ENCODE data around the gene NHERF2. TPM values are rescaled to one million over a fixed set of nuclear protein-coding genes. Genes with fewer than 3 reads are reported as not detected.

NHERF2 gene
- total and polyA plus RNA-seq, 9 donors: 6.3 to 118 (median 78.7) TPM

DNA sequence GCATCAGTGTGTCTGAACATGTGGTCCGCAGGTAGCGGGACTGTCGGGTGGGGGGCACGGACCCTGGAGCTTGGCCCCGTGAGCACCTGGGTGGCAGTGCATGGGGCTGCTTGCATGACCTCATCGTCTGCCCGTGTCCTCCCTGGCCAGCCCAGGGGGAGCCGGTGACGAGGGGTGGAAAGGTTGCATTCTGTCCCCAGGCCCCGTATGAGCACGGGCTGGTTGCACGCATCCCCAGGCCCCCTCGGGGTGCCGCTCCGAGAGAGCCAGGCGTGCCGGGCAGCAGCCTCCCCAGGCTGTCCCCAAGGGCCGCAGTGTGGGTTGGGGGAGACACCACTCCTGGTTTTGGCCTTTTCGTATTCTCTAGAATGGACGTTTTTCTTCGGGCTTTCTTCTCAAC is 51.0 kb downstream of the NHERF2 start:
- Histone ChIP-seq H3K4me1 (ENCODE audit: insufficient read depth) (peaks cover 3% of the 10 kb centered on the region), H3K36me3 (no peaks in the 10 kb centered on the region), H3K9me3 (no peaks in the 10 kb centered on the region), H3K4me3 (no peak overlapping the region), H3K27me3 (no peaks in the 10 kb centered on the region), H3K27ac (no peak overlapping the region)
- TF ChIP-seq, protein P1, sequence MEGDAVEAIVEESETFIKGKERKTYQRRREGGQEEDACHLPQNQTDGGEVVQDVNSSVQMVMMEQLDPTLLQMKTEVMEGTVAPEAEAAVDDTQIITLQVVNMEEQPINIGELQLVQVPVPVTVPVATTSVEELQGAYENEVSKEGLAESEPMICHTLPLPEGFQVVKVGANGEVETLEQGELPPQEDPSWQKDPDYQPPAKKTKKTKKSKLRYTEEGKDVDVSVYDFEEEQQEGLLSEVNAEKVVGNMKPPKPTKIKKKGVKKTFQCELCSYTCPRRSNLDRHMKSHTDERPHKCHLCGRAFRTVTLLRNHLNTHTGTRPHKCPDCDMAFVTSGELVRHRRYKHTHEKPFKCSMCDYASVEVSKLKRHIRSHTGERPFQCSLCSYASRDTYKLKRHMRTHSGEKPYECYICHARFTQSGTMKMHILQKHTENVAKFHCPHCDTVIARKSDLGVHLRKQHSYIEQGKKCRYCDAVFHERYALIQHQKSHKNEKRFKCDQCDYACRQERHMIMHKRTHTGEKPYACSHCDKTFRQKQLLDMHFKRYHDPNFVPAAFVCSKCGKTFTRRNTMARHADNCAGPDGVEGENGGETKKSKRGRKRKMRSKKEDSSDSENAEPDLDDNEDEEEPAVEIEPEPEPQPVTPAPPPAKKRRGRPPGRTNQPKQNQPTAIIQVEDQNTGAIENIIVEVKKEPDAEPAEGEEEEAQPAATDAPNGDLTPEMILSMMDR (IDR thresholded peaks at IDR 0.05): no peak
- TF ChIP-seq POLR2A (IDR thresholded peaks at IDR 0.05) (no peak), EP300 (IDR thresholded peaks at IDR 0.05) (no peak)
- no peak for DNase-seq
- 91 to 95% (median 92%) methylated on average over 13 to 21 of the region's 21 CpGs for WGBS, 3 donors
- intact Hi-C loops (cut with DNase I): loop anchor here in 1 of 4 donors (10.0 kb wide), 1 partner anchor 57 kb away; the partner anchor contains the start of gene PKD1

DNA sequence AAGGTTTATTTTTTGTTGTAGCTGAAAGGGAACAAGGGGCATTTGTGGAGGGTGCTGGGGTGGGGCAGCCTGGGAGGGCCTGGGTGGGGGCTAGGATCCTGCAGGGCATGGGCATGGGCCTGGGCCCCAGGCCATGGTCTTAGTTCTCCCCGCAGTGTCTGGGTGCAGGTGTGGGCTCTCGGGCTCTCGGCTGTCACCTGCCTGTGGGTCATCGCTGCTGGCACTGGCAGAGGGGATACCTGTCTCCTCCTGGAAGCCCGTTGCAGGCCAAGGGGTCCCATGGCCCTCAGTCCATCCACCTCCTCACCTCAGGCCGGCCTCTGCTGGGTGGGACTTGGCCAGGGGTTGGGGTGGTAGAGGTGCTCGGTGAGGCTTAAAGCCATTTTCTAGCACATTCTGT is 51.4 kb downstream of the NHERF2 start:
- H3K27me3 ChIP-seq: no peaks in the 10 kb centered on the region
- H3K4me3 ChIP-seq: no peak overlapping the region
- TF ChIP-seq, protein P1 (IDR thresholded peaks at IDR 0.05): no peak
- TF ChIP-seq EP300 (IDR thresholded peaks at IDR 0.05) (no peak), POLR2A (IDR thresholded peaks at IDR 0.05) (no peak)
- H3K36me3 ChIP-seq: no peaks in the 10 kb centered on the region
- H3K4me1 ChIP-seq (ENCODE audit: insufficient read depth): peaks cover 7% of the 10 kb centered on the region
- whole genome bisulfite sequencing, 3 donors: 91 to 97% (median 95%) methylated on average over 6 to 7 of the region's 7 CpGs
- intact Hi-C loops (cut with DNase I): loop anchor here in 1 of 4 donors (10.0 kb wide), 1 partner anchor 57 kb away; the partner anchor contains the start of gene PKD1
- H3K9me3 ChIP-seq: no peaks in the 10 kb centered on the region
- no peak overlapping the region for H3K27ac ChIP-seq
- DNase-seq: no peak

DNA sequence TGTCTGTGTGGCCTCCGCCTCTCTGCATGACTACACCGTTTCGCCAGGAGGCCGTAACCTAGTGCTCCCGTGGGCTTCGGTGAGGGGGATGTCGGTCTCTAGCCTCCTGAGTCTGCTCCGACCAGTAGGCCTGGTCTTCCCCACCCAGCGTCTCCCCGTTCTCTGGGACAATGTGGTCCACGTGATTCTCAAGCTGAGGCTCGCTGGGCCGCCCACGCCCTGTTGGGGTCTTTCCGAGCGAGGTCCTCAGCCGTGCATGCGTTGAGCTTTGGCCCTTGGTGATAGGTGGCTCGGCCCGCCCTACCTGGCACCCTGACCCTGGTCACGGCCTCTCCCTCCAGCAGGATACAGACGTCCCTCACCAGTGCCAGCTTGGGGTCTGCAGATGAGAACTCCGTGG is 52.0 kb downstream of the NHERF2 start:
- H3K27ac ChIP-seq: no peak overlapping the region
- 93% methylated on average over 23 of the region's 23 CpGs for WGBS, 3 donors
- H3K4me1 ChIP-seq (ENCODE audit: insufficient read depth): peaks cover 8% of the 10 kb centered on the region
- no peak for DNase-seq
- TF ChIP-seq, protein P1 (IDR thresholded peaks at IDR 0.05): no peak
- H3K9me3 ChIP-seq: no peaks in the 10 kb centered on the region
- intact Hi-C loops (cut with DNase I): loop anchor here in 1 of 4 donors (10.0 kb wide), 1 partner anchor 56 kb away; the partner anchor contains the start of gene PKD1
- no peak overlapping the region for H3K4me3 ChIP-seq
- H3K36me3 ChIP-seq: no peaks in the 10 kb centered on the region
- no peaks in the 10 kb centered on the region for H3K27me3 ChIP-seq

DNA sequence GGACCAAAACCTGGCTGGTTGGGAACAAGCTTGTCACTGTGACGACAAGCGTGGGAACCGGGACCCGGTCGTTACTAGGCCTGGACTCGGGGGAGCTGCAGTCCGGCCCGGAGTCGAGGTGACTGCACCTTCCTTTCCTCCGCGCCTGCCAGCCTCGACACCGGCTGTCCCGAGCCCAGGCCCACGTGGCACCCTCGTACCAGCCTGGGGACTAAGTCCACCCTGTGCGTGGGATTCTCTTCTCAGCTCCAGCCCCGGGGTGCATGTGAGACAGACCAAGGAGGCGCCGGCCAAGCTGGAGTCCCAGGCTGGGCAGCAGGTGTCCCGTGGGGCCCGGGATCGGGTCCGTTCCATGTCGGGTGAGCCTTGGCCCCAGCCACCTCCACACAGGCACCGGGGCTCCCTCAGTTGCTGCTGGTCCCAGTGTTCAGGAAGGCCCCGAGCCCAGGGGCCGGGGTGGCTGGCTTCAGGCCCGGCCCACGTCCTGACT is 52.7 kb downstream of the NHERF2 start:
- WGBS, 3 donors: 92% methylated on average over 28 to 30 of the region's 30 CpGs
- H3K4me1 ChIP-seq (ENCODE audit: insufficient read depth): peaks cover 8% of the 10 kb centered on the region
- H3K4me3 ChIP-seq: no peak overlapping the region
- intact Hi-C loops (cut with DNase I): loop anchor here in 1 of 4 donors (10.0 kb wide), 1 partner anchor 55 kb away; the partner anchor contains the start of gene PKD1
- no peaks in the 10 kb centered on the region for H3K9me3 ChIP-seq
- H3K36me3 ChIP-seq: no peaks in the 10 kb centered on the region
- TF ChIP-seq POLR2A (IDR thresholded peaks at IDR 0.05): no peak
- TF ChIP-seq, protein P1 (IDR thresholded peaks at IDR 0.05): no peak
- no peak for TF ChIP-seq EP300 (IDR thresholded peaks at IDR 0.05)
- DNase-seq: no peak
- no peak overlapping the region for H3K27ac ChIP-seq
- H3K27me3 ChIP-seq: no peaks in the 10 kb centered on the region
